BE2C (cell line): ENCODE data around the gene BUB1.

Source experiments
- DNase-seq: peaks from one replicate; pipeline ENCODE4 v3.0.0-alpha.2; 2020
- H3K27me3 ChIP-seq: fragments of 250-450 bp; sonication (Bioruptor Pico); 2 replicates; pipeline ENCODE4 v1.5.1; 2020; ENCODE audit warnings: mild to moderate bottlenecking
- H3K36me3 ChIP-seq: fragments of 250-450 bp; sonication (Bioruptor Pico); 2 replicates; pipeline ENCODE4 v1.5.1; 2020; ENCODE audit warnings: mild to moderate bottlenecking
- H3K4me1 ChIP-seq: fragments of 250-450 bp; sonication (Bioruptor Pico); 2 replicates; pipeline ENCODE4 v1.5.1; 2020
- H3K4me3 ChIP-seq: 2 replicates; pipeline ENCODE4 v1.5.1; 2011; ENCODE audit warnings: low read depth, low read length
- H3K9me3 ChIP-seq: fragments of 250-450 bp; sonication (Bioruptor Pico); 2 replicates; pipeline ENCODE4 v1.5.1; 2020
- CTCF ChIP-seq: IDR thresholded peaks from 2 replicates; pipeline ENCODE4 v1.5.1; 2012; ENCODE audit warnings: mild to moderate bottlenecking, low read depth, low read length

BUB1 gene

GRCh38 chr2:110662560-110662959 is 15.3 kb downstream of the BUB1 start:
- no peak for TF ChIP-seq CTCF
- H3K4me3 ChIP-seq = no peak overlapping the region
- no peaks in the 10 kb centered on the region for H3K9me3 ChIP-seq
- peaks cover 10% of the 10 kb centered on the region for H3K36me3 ChIP-seq
- no peaks in the 10 kb centered on the region for H3K4me1 ChIP-seq
- DNase-seq = no peak
- no peaks in the 10 kb centered on the region for H3K27me3 ChIP-seq

- no peak for TF ChIP-seq CTCF
- Histone ChIP-seq H3K9me3 (no peaks in the 10 kb centered on the region), H3K27me3 (no peaks in the 10 kb centered on the region), H3K4me3 (no peak overlapping the region), H3K4me1 (no peaks in the 10 kb centered on the region), H3K36me3 (peaks cover 11% of the 10 kb centered on the region)
- DNase-seq = no peak
Measured at GRCh38 chr2:110660558-110660957, 17.3 kb downstream of the BUB1 start.

GRCh38 chr2:110659248-110659647 is 18.6 kb downstream of the BUB1 start:
- no peaks in the 10 kb centered on the region for H3K27me3 ChIP-seq
- H3K9me3 ChIP-seq = no peaks in the 10 kb centered on the region
- no peaks in the 10 kb centered on the region for H3K4me1 ChIP-seq
- H3K36me3 ChIP-seq = peaks cover 11% of the 10 kb centered on the region
- no peak for DNase-seq
- H3K4me3 ChIP-seq = no peak overlapping the region
- TF ChIP-seq CTCF = no peak

- H3K4me3 ChIP-seq = no peak overlapping the region
Measured at GRCh38 chr2:110657724-110658305, 20.0 kb downstream of the BUB1 start.

GRCh38 chr2:110655701-110656100 is 22.2 kb downstream of the BUB1 start:
- H3K4me3 ChIP-seq = no peak overlapping the region
- no peaks in the 10 kb centered on the region for H3K9me3 ChIP-seq
- no peak for TF ChIP-seq CTCF
- no peaks in the 10 kb centered on the region for H3K27me3 ChIP-seq
- no peak for DNase-seq
- no peaks in the 10 kb centered on the region for H3K4me1 ChIP-seq
- H3K36me3 ChIP-seq = peaks cover 4% of the 10 kb centered on the region

More at GRCh38 chr2:110657724-110658305, 20.0 kb downstream of the BUB1 start:
- DNase-seq = no peak
- TF ChIP-seq CTCF = no peak
- Histone ChIP-seq H3K4me1 (no peaks in the 10 kb centered on the region), H3K27me3 (no peaks in the 10 kb centered on the region), H3K36me3 (peaks cover 11% of the 10 kb centered on the region), H3K9me3 (no peaks in the 10 kb centered on the region)

GRCh38 chr2:110653861-110654260 is 24.0 kb downstream of the BUB1 start:
- no peak overlapping the region for H3K4me3 ChIP-seq
- no peak for DNase-seq
- no peaks in the 10 kb centered on the region for H3K27me3 ChIP-seq
- no peak for TF ChIP-seq CTCF
- H3K4me1 ChIP-seq = no peaks in the 10 kb centered on the region
- H3K9me3 ChIP-seq = no peaks in the 10 kb centered on the region
- H3K36me3 ChIP-seq = peaks cover 8% of the 10 kb centered on the region
